HEK293 (cell line): ENCODE results near the gene NOC2L.
A peak's percentile ranks its signal among the peaks of the same experiment; 100 is the strongest.

Experiments
- CTCF ChIA-PET: fragments of 350-600 bp; formaldehyde crosslinking; extraction: SDS; loops from one replicate; lab custom pipeline; 2021; ENCODE audit warnings: antibody characterized with exemption; lab: Yijun Ruan, JAX
- POLR2A ChIA-PET: fragments of 300-600 bp; formaldehyde crosslinking; extraction: SDS; loops from one replicate; lab custom pipeline; 2020; ENCODE audit warnings: antibody characterized with exemption, inconsistent platforms; lab: Yijun Ruan, JAX
- H3K27ac ChIP-seq: fragments of 200-500 bp; sonication (Bioruptor generic); 2 replicates; pipeline ENCODE4 v1.5.1; 2014; ENCODE audit warnings: low read depth, low read length, control low read depth, inconsistent platforms; ENCODE audit errors: extremely low read depth
- H3K36me3 ChIP-seq, 2 experiments: fragments of 200-500 bp in 1 of 2; sonication (Bioruptor generic) in 1 of 2; 1 replicate in 1 of 2; 2 replicates in 1 of 2; pipeline ENCODE4 v1.5.1; 2014 to 2017; ENCODE audit warnings: inconsistent platforms in 2 of 2, low read length in 2 of 2; ENCODE audit not compliant: control insufficient read depth in 2 of 2, insufficient read depth in 1 of 2
- H3K4me1 ChIP-seq: fragments of 200-500 bp; sonication (Bioruptor generic); 2 replicates; pipeline ENCODE4 v1.5.1; 2014; ENCODE audit warnings: mild to moderate bottlenecking, low read length, inconsistent platforms; ENCODE audit not compliant: control insufficient read depth, insufficient read depth
- H3K4me3 ChIP-seq: 2 replicates; pipeline ENCODE4 v1.5.1; 2011; ENCODE audit warnings: low read depth, mild to moderate bottlenecking, control low read depth, low read length, moderate library complexity
- H3K9me3 ChIP-seq: fragments of 200-500 bp; sonication (Bioruptor generic); 2 replicates; pipeline ENCODE4 v1.5.1; 2014; ENCODE audit warnings: low read depth, low read length, inconsistent platforms; ENCODE audit not compliant: control insufficient read depth, insufficient read depth
- EGR2 ChIP-seq: fragments of 450-650 bp; formaldehyde crosslinking; IDR thresholded peaks from 2 replicates; pipeline ENCODE4 v1.5.1; 2016; ENCODE audit warnings: low read depth, missing biosample characterization, missing genetic modification characterization
- GLIS2 ChIP-seq: fragments of 450-650 bp; formaldehyde crosslinking; IDR thresholded peaks from 2 replicates; pipeline ENCODE4 v1.5.1; 2016; ENCODE audit warnings: missing biosample characterization, missing genetic modification characterization
- KLF17 ChIP-seq: fragments of 450-650 bp; formaldehyde crosslinking; IDR thresholded peaks from 2 replicates; pipeline ENCODE4 v1.5.1; 2016; ENCODE audit warnings: missing biosample characterization, missing genetic modification characterization
- REPIN1 ChIP-seq: fragments of 450-650 bp; formaldehyde crosslinking; IDR thresholded peaks from 2 replicates; pipeline ENCODE4 v1.5.1; 2017; ENCODE audit warnings: missing biosample characterization, missing genetic modification characterization, low read depth
- ZBTB21 ChIP-seq: fragments of 450-650 bp; formaldehyde crosslinking; IDR thresholded peaks from 2 replicates; pipeline ENCODE4 v1.5.1; 2017; ENCODE audit warnings: missing biosample characterization, missing genetic modification characterization
- ZFHX2 ChIP-seq: fragments of 450-650 bp; formaldehyde crosslinking; conservative IDR thresholded peaks from 2 replicates; pipeline ENCODE4 v1.5.1; 2016; ENCODE audit warnings: missing biosample characterization, missing genetic modification characterization
- ZNF121 ChIP-seq: fragments of 450-650 bp; formaldehyde crosslinking; IDR thresholded peaks from 2 replicates; pipeline ENCODE4 v1.5.1; 2016; ENCODE audit warnings: missing biosample characterization, missing genetic modification characterization
- ZNF239 ChIP-seq: fragments of 450-650 bp; formaldehyde crosslinking; IDR thresholded peaks from 2 replicates; pipeline ENCODE4 v1.5.1; 2016; ENCODE audit warnings: missing biosample characterization, missing genetic modification characterization
- ZNF398 ChIP-seq: fragments of 450-650 bp; formaldehyde crosslinking; IDR thresholded peaks from 2 replicates; pipeline ENCODE4 v1.5.1; 2017; ENCODE audit warnings: missing biosample characterization, missing genetic modification characterization
- ZNF521 ChIP-seq: fragments of 450-650 bp; formaldehyde crosslinking; IDR thresholded peaks from 2 replicates; pipeline ENCODE4 v1.5.1; 2017; ENCODE audit warnings: missing biosample characterization, mild to moderate bottlenecking, missing genetic modification characterization
- ZNF600 ChIP-seq: fragments of 450-650 bp; formaldehyde crosslinking; IDR thresholded peaks from 2 replicates; pipeline ENCODE4 v1.5.1; 2016; ENCODE audit warnings: missing biosample characterization, missing genetic modification characterization
- ZNF621 ChIP-seq: fragments of 450-650 bp; formaldehyde crosslinking; IDR thresholded peaks from 2 replicates; pipeline ENCODE4 v1.5.1; 2017; ENCODE audit warnings: missing biosample characterization, missing genetic modification characterization
- ZSCAN16 ChIP-seq: fragments of 450-650 bp; formaldehyde crosslinking; IDR thresholded peaks from 2 replicates; pipeline ENCODE4 v1.5.1; 2016; ENCODE audit warnings: missing biosample characterization, missing genetic modification characterization

Gene NOC2L

DNA sequence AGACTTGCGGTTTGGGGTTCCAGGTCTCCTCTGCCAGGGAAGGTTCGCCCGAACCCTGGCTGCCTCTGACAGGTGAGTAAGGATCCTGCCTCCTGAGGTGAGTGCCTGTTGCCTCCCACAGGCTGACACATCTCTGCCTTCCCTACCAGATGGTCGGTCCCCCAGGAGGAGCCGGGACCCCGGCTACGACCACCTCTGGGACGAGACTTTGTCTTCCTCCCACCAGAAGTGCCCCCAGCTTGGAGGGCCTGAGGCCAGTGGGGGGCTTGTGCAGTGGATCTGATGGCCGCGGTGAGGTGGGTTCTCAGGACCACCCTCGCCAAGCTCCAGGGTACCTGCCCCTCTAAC lies 15.2 kb upstream of the NOC2L start (continued):
- no peak for TF ChIP-seq ZNF398 (tag by site-specific recombination)

DNA sequence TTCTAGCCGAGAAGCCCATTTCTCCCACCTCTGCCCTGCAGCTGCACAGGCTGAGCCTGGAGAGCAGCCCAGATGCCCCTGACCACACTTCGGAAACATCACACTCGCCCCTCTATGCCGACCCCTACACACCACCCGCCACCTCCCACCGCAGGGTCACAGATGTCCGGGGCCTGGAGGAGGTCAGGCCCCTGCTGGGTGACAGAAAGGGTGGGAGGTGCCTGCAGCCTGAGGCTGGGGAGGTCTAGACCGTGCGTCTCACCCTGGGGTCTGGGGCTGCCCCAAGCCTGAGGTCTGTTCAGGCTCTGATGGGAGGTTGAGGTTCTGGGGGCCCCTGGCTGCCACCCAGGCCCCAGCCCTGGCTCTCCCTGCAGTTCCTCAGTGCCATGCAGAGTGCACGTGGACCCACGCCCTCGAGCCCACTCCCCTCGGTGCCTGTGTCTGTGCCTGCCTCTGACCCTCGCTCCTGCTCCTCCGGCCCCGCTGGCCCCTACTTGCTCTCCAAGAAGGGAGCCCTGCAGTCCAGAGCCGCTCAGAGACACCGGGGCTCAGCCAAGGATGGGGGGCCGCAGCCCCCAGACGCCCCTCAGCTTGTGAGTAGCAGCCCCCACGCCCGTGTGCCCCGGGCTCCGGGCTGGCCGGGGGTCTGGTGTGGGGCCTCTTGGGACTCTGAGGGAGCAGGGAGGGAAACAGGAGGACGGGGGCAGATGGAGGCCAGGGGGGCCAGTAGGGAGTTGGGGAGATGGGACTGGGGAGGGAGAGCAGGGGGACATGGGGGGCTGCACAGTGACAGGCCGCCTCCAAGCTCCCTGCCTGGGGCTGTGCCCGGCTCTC lies 14.6 kb upstream of the NOC2L start:
- ChIA-PET CTCF (interaction anchor here (1.0 kb wide), 1 partner anchor 69 kb away, joined by 4 read pairs; no protein-coding TSS in a partner anchor), POLR2A (interaction anchor here (0.7 kb wide), 1 partner anchor 40 kb away, joined by 3 read pairs; no protein-coding TSS in a partner anchor)
- Histone ChIP-seq H3K4me1 (peaks cover 3% of the 10 kb centered on the region; the same call in 1 of the 2 replicates), H3K27ac (no peak overlapping the region), H3K36me3 (no peaks in the 10 kb centered on the region), H3K4me3 (no peak overlapping the region), H3K9me3 (no peaks in the 10 kb centered on the region)
- TF ChIP-seq ZSCAN16 = no peak
- TF ChIP-seq REPIN1 (tag by site-specific recombination) = no peak
- no peak for TF ChIP-seq ZBTB21
- TF ChIP-seq KLF17 (tag by site-specific recombination) = no peak
- no peak for TF ChIP-seq ZNF521 (tag by site-specific recombination)
- TF ChIP-seq ZNF621 (tag by site-specific recombination) = no peak
- TF ChIP-seq EGR2 (tag by site-specific recombination) = peak; percentile 37; the same call in 1 of the 2 replicates

GRCh38 chr1:972726-973458 lies 13.8 kb upstream of the NOC2L start:
- Histone ChIP-seq H3K36me3 (no peaks in the 10 kb centered on the region), H3K9me3 (no peaks in the 10 kb centered on the region), H3K4me1 (peaks cover 3% of the 10 kb centered on the region; the same call in 1 of the 2 replicates), H3K27ac (no peak overlapping the region), H3K4me3 (no peak overlapping the region)
- TF ChIP-seq ZNF600 (tag by site-specific recombination) = peak; percentile 81
- no peak for TF ChIP-seq ZNF121
- peak; percentile 14; the same call in 1 of the 2 replicates for TF ChIP-seq ZFHX2
- ChIA-PET CTCF (no interaction called here), POLR2A (interaction anchor here (0.6 to 0.8 kb wide), 2 partner anchors 8 kb away, joined by 3 read pairs; no protein-coding TSS in a partner anchor)

DNA sequence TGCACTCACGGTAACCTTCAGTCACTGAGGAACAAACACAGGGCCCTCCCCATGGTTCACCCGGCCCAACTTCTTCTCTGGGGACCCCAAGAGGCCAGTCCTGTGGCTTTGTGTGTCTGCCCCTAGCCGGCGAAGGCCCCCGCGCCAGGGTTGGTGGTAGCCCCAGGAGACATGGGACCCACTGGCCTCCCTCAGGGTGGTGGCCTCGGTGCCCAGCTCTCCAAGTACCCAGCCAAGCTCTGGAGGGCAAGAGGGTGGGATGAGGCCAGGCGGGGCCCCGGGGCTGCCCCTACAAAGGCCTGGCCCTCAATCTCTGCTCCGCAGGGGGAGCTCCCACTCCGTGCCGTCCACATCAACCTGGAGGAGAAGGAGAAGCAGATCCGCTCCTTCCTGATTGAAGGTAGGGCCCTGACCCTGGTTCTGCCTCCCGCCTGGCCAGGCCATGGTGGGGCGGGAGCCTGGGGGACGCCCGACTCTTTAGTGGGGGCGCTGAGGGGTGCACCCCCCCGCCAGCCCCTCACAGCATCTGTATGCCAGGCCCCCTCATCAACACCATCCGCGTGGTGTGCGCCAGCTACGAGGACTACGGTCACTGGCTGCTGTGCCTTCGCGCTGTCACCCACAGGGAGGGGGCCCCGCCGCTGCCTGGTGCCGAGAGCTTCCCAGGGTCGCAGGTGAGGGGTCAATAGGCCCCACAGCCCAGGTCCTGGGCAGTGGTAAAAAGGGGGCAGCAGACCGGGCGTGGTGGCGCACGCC lies 12.9 kb upstream of the NOC2L start:
- CTCF ChIA-PET = interaction anchor here (1.0 kb wide), 1 partner anchor 15 kb away, joined by 3 read pairs; no protein-coding TSS in a partner anchor
- no peak overlapping the region for H3K27ac ChIP-seq
- no peaks in the 10 kb centered on the region for H3K36me3 ChIP-seq
- no peaks in the 10 kb centered on the region for H3K9me3 ChIP-seq
- peaks cover 3% of the 10 kb centered on the region; the same call in 1 of the 2 replicates for H3K4me1 ChIP-seq
- TF ChIP-seq GLIS2 (tag by site-specific recombination) = 0 out of 2 replicates have a peak, but pooled peaks have one; percentile 12
- no peak for TF ChIP-seq ZNF239
- POLR2A ChIA-PET = interaction anchor here (0.8 kb wide), 1 partner anchor 9 kb away, joined by 3 read pairs; no protein-coding TSS in a partner anchor
- H3K4me3 ChIP-seq = no peak overlapping the region
